Activated CD4-positive, alpha-beta T cell treated with anti-CD3 and anti-CD28 coated beads, Interleukin-2, amount 10 ng/mL, durations not matched to agents 24 days and 14 days (primary cell): ENCODE results near the gene VPS13D. TPM values are rescaled to one million over a fixed set of nuclear protein-coding genes. Genes with fewer than 3 reads are reported as not detected.
"Not testable (repeated sequence)": the region's sequence is repeated elsewhere in the genome, so short reads cannot be mapped to it uniquely, and the experiment has no call there.

Experiments
- DNase-seq: peaks from one replicate; pipeline ENCODE4 v3.0.0; 2022
- H3K27ac Mint-ChIP-seq: one replicate; pipeline ENCODE4 v1.8.0; 2022; ENCODE audit warnings: mild to moderate bottlenecking, mixed read lengths
- H3K27me3 Mint-ChIP-seq: one replicate; pipeline ENCODE4 v1.8.0; 2022; ENCODE audit warnings: mixed read lengths
- H3K36me3 Mint-ChIP-seq: one replicate; pipeline ENCODE4 v1.8.0; 2022; ENCODE audit warnings: low read depth, mild to moderate bottlenecking, mixed read lengths
- H3K4me1 Mint-ChIP-seq: one replicate; pipeline ENCODE4 v1.8.0; 2021; ENCODE audit warnings: mixed read lengths
- H3K4me3 Mint-ChIP-seq: one replicate; pipeline ENCODE4 v1.8.0; 2022; ENCODE audit warnings: mild to moderate bottlenecking, moderate library complexity, mixed read lengths
- H3K9me3 Mint-ChIP-seq: one replicate; pipeline ENCODE4 v1.8.0; 2021; ENCODE audit warnings: mixed read lengths
- intact Hi-C: fragments of 100-400 bp; cut with micrococcal nuclease; formaldehyde crosslinking; loops from one replicate; pipeline ENCODE4 v1.15.1; 2023
- total RNA-seq: library from RNA; stranded (reverse); gene quantifications from 2 replicates; pipeline ENCODE4 v1.2.3, GENCODE V29; 2022

Gene VPS13D
- total RNA-seq, 1 donor from 2014 or later: 30.8 TPM

DNA sequence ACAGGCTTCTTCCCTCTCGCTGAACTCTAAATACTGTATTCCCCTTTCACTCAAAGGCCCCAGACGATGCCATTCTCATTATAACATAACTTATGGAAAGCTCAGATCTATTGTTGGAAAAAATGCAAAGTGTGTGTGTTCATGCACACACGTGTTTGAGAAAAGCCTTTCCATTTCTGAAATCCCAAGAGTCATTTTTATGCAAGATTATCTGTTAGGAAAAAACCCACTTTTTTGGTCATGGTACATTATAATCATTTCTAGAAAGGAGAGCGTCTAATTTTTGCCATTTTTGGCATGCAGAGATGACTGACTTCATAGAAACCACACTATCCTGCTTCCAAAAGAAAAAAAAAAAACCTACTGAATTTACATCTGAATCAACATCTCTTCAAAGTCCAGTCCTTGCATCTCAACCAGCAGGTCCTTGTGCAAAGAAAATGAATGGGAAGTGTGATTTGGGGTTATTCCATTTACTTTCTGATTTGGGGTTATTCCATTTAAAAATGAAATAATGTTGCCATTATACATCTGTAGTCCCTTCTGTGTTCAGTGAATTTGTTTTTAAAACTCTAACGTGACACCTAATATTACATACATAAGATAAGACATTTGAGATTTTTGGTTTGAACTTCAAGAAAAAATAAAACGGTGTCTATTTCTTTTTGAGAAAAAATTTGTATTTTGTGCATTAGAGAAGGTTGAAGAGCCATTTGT, 237.9 kb downstream of the VPS13D start:
- peak overlapping the region; percentile 7 for H3K4me3 Mint-ChIP-seq
- peak overlapping the region; percentile 82 for H3K27ac Mint-ChIP-seq
- H3K9me3 Mint-ChIP-seq: no peaks in the 10 kb centered on the region
- no peaks in the 10 kb centered on the region for H3K27me3 Mint-ChIP-seq
- no peak for DNase-seq
- intact Hi-C loops: loop anchor here (1.0 kb wide), 3 partner anchors 14 to 31 kb away; no protein-coding TSS in a partner anchor
- peaks cover 34% of the 10 kb centered on the region for H3K36me3 Mint-ChIP-seq
- peaks cover 34% of the 10 kb centered on the region for H3K4me1 Mint-ChIP-seq

DNA sequence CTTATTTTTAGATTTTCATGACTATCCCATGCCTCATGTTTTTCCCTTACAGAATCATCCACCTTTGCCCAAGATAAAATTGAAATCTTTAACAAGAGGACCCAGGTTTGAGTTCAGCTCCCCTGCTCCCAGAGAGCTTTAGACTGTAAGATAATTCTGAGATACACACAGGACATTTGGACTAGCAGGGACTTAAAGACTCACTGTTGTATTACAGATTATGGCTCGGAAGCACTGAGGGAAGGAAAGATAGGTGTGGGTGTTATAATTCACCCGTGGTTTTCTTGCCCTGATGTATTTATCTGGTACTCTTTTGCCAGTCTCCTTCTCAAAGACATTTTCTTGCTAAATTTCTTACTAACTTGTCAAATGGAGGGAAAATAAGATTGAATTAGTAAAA, 238.5 kb downstream of the VPS13D start:
- H3K27ac Mint-ChIP-seq: peak overlapping the region; percentile 82
- intact Hi-C loops: no loop called here
- H3K36me3 Mint-ChIP-seq: peaks cover 33% of the 10 kb centered on the region

DNA sequence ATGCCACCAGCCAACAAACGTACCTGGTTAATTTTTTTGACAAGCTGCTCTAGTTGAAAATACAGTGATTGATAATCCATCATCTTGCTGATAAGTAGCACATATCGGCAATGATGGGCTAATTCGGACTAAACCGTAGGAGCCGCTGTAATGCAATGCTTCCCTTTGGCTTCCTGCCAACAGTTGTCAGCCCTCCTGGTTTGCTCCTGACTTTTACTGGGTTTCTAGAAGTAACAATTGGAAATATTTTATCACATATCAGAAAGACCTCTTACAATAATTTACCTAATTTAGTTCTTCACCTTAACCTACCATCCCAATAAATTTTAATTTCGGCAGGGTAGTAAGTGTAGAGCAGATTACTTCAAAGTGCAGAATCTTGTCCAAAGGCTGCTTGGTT, 239.7 kb downstream of the VPS13D start:
- intact Hi-C loops: no loop called here
- Mint-ChIP-seq H3K9me3 (no peaks in the 10 kb centered on the region), H3K27me3 (no peaks in the 10 kb centered on the region), H3K27ac (no peak overlapping the region), H3K36me3 (peaks cover 32% of the 10 kb centered on the region), H3K4me1 (peaks cover 47% of the 10 kb centered on the region), H3K4me3 (no peak overlapping the region)
- DNase-seq: no peak

More for the DNA sequence above, 238.5 kb downstream of the VPS13D start:
- H3K9me3 Mint-ChIP-seq: no peaks in the 10 kb centered on the region
- no peak for DNase-seq
- peaks cover 40% of the 10 kb centered on the region for H3K4me1 Mint-ChIP-seq
- no peak overlapping the region for H3K4me3 Mint-ChIP-seq
- H3K27me3 Mint-ChIP-seq: no peaks in the 10 kb centered on the region

DNA sequence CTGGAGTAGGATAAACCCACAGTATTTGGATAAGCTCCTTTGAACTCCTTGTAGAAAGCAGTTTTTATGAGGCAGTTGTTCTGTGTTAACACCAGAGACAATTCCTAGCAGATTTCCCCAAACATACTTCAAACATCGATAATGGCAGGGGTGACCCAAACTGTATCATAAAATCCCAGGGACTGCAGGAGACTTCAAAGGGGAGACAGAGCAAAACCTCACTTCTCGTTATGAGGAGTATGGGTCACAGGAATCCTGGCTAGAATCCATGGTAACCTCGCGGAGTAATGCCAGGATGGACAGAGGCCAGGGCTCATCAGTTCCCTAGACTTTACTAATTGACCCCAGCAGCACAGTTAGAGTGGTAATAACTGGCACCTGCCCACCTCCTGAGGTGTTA, 240.2 kb downstream of the VPS13D start:
- no peak for DNase-seq
- no peaks in the 10 kb centered on the region for H3K27me3 Mint-ChIP-seq
- H3K4me3 Mint-ChIP-seq: no peak overlapping the region
- H3K36me3 Mint-ChIP-seq: peaks cover 31% of the 10 kb centered on the region
- peaks cover 52% of the 10 kb centered on the region for H3K4me1 Mint-ChIP-seq
- intact Hi-C loops: no loop called here
- no peak overlapping the region for H3K27ac Mint-ChIP-seq
- no peaks in the 10 kb centered on the region for H3K9me3 Mint-ChIP-seq

DNA sequence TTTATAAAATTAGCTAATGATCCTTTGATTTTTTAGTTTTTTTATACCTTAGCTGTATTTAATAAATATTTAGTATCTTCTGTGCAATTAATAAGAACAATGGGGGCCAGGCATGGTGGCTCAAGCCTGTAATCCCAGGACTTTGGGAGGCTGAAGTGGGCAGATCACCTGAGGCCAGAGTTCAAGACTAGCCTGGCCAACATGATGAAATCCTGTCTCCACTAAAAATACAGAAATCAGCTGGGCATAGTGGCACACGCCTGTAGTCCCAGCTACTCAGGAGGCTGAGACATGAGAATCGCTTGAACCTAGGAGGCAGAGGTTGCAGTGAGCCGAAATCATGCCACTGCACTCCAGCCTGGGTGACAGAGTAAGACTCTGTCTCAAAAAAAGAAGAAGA, 241.1 kb downstream of the VPS13D start:
- not testable (repeated sequence) for H3K4me3 Mint-ChIP-seq, H3K27ac Mint-ChIP-seq

DNA sequence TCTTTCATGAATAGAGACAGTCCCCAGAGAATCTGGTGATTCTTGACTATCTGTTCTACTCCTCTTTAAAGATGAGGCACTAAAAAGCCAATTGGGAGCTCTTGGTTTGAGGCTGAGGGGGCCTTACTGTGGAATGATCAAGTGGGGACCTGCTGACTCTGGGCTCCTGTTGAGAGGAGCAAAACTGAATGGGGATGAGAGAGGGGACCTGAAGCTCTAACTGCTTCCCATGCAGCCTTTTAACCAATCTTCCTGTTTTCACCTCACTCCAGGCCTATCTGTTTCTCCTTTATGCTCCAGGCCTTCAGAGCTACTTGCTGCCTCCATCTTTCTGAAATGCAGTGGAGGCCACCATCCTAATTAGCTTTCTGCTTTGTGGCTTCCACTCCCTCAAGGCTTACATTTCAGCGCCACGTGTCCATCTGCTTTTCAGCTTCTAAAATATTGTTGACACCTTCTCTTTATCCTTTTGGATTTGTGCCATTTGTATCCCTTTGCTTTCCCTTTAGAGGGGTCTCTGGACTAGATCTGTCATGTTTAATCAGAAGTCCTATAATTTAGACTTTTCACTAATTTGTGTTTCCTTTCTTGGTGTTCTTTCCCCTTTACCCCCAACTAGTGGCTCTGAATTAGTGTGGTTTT, 242.4 kb downstream of the VPS13D start:
- Mint-ChIP-seq H3K9me3 (no peaks in the 10 kb centered on the region), H3K4me3 (peak overlapping the region; percentile 77)

More for the DNA sequence above, 241.1 kb downstream of the VPS13D start:
- peaks cover 61% of the 10 kb centered on the region for H3K4me1 Mint-ChIP-seq
- H3K27me3 Mint-ChIP-seq, DNase-seq, H3K9me3 Mint-ChIP-seq, intact Hi-C loops: not testable (repeated sequence)
- peaks cover 26% of the 10 kb centered on the region for H3K36me3 Mint-ChIP-seq

DNA sequence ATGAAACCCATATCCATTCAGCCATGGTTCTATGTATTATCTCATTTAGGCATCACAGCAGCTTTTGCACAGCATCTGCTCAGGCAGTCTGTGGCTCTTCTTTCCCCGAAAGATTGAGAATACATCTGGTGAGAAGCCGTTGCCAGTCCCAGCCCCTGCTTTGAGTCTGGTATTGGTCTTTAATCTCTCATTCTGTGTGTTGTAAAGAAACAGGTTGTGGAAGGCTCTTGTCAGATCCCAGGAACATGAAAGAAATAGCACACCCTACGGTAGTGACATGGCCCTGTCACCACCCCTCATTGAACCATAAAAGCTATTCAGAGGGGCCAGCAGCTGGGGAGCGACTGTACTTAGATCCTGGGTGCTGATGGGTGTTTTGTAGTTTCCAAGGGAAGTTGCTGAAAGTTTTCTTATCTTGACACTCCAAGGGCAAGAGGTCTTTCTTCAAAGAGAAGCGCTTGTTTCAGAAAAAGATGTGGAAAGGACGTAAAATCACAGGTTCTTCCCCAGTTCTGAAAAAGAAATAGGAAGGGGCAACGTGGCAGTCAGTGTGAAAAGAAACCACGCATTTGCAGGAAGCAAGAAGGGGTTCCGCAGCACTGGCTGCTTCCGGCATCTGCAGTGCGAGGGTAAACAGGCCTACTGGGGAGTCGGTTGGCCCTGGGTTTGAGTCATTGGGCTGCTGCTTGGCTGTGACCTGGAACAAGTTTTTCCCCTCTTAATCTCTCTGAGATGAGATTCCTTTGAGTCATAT, 243.1 kb downstream of the VPS13D start:
- DNase-seq: peak; percentile 87
- peak overlapping the region; percentile 77 for H3K4me3 Mint-ChIP-seq
- peak overlapping the region; percentile 94 for H3K27ac Mint-ChIP-seq
- peaks cover 34% of the 10 kb centered on the region for H3K36me3 Mint-ChIP-seq
- no peaks in the 10 kb centered on the region for H3K9me3 Mint-ChIP-seq
- no peaks in the 10 kb centered on the region for H3K27me3 Mint-ChIP-seq
- intact Hi-C loops: loop anchor here (1.0 kb wide), 3 partner anchors 24 to 39 kb away; no protein-coding TSS in a partner anchor
- peaks cover 71% of the 10 kb centered on the region for H3K4me1 Mint-ChIP-seq

More for the DNA sequence above, 242.4 kb downstream of the VPS13D start:
- Mint-ChIP-seq H3K27me3 (no peaks in the 10 kb centered on the region), H3K27ac (peak overlapping the region; percentile 94), H3K4me1 (peaks cover 71% of the 10 kb centered on the region), H3K36me3 (peaks cover 34% of the 10 kb centered on the region)
- DNase-seq: no peak
- intact Hi-C loops: no loop called here

DNA sequence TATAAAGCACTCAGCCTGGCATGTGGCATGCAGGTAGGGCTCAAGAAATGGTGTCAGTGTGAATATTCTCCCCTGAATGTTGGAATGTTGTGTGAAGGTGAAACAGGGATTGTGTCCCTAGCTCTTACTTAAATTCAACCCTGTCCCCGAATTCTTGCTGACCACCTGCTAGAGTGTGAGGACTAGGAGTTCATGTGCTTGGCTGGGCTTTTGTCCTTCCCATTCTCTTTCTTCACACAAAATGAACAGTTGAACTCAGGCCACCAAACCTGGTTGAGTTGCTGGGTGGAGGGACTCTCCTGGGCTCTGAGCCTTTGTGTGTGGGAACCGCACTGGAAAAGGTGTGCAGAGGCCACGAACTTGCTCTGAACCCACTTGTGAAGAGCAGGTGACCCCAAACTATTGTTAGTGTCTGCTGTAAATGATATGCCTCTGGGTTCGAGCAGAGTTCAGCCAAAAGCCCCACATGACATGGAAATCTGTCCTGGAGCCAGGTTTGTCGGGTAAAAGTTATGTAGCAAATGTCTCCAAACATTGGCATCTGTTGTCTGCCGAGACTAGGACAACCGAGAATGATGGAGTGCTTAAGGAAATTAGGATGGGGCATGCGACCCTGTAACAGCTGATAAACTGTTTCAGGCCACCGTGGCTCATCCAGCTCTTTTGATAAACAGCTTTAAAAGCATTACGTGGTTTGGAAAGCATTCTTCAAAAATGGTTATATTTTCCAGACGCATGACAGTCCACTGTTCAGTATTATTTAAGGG, 243.9 kb downstream of the VPS13D start:
- H3K36me3 Mint-ChIP-seq: peaks cover 31% of the 10 kb centered on the region
- intact Hi-C loops: loop anchor here (1.0 kb wide), 3 partner anchors 24 to 39 kb away; no protein-coding TSS in a partner anchor
- H3K4me3 Mint-ChIP-seq: peak overlapping the region; percentile 77
- no peak for DNase-seq
- no peaks in the 10 kb centered on the region for H3K9me3 Mint-ChIP-seq
- no peaks in the 10 kb centered on the region for H3K27me3 Mint-ChIP-seq
- H3K27ac Mint-ChIP-seq: peak overlapping the region; percentile 94
- H3K4me1 Mint-ChIP-seq: peaks cover 73% of the 10 kb centered on the region

DNA sequence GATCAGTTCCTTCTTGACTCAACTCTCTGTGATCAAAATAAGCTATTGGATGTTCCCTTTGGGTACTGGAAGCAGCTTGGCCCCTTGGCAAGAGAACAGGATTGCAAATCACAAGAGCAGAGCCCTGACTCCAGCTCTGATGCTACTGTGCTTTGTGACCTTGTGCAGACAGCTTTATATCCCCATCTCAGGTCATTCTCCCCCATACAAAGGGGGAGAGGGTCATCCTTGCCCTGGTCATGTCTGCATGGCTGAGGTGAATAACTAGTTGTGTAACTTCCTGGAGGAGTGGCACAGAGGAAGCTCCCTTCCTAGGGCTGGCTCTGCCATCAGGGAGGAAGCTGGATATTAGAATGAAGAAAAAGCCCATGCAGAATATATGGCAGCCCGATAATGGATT, 245.3 kb downstream of the VPS13D start:
- Mint-ChIP-seq H3K27me3 (no peaks in the 10 kb centered on the region), H3K27ac (peak overlapping the region; percentile 78), H3K4me3 (peak overlapping the region; percentile 44), H3K36me3 (peaks cover 31% of the 10 kb centered on the region), H3K4me1 (peaks cover 83% of the 10 kb centered on the region), H3K9me3 (no peaks in the 10 kb centered on the region)
- intact Hi-C loops: no loop called here
- DNase-seq: no peak

DNA sequence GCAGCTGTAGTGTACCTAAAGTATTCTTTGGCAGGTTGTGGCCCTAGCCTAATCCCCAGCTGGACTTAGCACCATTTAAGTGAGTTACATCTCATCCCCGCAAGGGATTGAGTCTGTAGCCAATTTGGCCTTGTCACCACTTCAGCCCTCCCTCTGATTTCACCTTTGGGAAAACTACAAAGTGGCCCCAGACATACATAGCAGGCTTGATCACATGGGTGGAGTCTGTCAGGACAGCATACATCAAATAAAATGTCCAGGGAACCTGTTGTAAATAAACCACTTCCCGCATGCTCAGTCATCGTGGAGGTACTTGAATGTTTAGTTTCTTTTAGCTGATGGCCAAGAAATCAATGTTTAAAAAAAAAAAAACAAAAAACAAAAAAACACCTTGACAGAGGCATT, 245.7 kb downstream of the VPS13D start:
- peaks cover 32% of the 10 kb centered on the region for H3K36me3 Mint-ChIP-seq
- H3K27me3 Mint-ChIP-seq: no peaks in the 10 kb centered on the region
- peak; percentile 68 for DNase-seq
- H3K27ac Mint-ChIP-seq: peak overlapping the region; percentile 78
- intact Hi-C loops: no loop called here
- H3K4me3 Mint-ChIP-seq: peak overlapping the region; percentile 44
- no peaks in the 10 kb centered on the region for H3K9me3 Mint-ChIP-seq
- H3K4me1 Mint-ChIP-seq: peaks cover 84% of the 10 kb centered on the region

DNA sequence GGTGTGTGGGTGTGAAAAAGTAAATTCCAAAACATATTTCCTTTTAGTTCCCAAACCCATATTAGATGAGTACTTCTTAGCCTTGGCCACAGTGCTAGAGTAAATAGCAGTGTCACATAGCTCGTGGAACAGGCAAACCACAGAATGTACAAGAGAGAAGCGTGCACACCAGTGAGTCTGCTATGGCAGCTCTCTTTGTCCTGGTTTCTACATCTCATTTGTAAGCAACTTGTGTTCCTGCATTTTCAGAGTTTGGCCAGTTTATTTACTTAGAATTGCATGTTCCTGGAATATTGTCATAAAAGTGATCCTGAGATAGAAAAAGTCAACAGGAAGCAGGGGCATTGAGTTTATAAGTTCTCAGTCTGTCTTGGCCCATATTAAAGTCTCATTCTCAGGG, 246.1 kb downstream of the VPS13D start:
- Mint-ChIP-seq H3K4me3 (peak overlapping the region; percentile 44), H3K9me3 (no peaks in the 10 kb centered on the region), H3K4me1 (peaks cover 88% of the 10 kb centered on the region), H3K27me3 (no peaks in the 10 kb centered on the region), H3K27ac (peak overlapping the region; percentile 78), H3K36me3 (peaks cover 33% of the 10 kb centered on the region)
- intact Hi-C loops: no loop called here
- peak; percentile 70 for DNase-seq

DNA sequence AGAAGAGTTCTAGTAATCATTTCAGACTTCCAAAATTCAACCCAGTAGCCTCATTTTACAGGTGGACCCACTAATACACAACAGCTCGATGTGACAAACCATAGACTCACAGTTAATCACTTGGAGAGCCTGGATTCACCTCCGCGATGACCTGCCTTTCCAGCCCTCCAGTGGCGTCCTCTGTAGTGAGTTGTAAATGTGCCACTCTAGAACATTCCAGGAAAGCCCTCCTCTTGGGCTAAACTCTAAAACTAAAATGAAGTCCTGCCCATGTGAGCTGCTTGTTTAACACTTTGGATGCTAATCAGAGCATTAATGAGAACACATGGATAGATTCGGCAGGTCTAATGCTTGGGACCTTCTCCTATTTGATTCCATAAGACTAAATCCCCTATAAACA, 247.5 kb downstream of the VPS13D start:
- no peaks in the 10 kb centered on the region for H3K27me3 Mint-ChIP-seq
- H3K4me1 Mint-ChIP-seq: peaks cover 88% of the 10 kb centered on the region
- H3K36me3 Mint-ChIP-seq: peaks cover 33% of the 10 kb centered on the region
- H3K4me3 Mint-ChIP-seq: peak overlapping the region; percentile 25
- peak overlapping the region; percentile 65 for H3K27ac Mint-ChIP-seq
- no peak for DNase-seq
- H3K9me3 Mint-ChIP-seq: no peaks in the 10 kb centered on the region
- intact Hi-C loops: no loop called here

DNA sequence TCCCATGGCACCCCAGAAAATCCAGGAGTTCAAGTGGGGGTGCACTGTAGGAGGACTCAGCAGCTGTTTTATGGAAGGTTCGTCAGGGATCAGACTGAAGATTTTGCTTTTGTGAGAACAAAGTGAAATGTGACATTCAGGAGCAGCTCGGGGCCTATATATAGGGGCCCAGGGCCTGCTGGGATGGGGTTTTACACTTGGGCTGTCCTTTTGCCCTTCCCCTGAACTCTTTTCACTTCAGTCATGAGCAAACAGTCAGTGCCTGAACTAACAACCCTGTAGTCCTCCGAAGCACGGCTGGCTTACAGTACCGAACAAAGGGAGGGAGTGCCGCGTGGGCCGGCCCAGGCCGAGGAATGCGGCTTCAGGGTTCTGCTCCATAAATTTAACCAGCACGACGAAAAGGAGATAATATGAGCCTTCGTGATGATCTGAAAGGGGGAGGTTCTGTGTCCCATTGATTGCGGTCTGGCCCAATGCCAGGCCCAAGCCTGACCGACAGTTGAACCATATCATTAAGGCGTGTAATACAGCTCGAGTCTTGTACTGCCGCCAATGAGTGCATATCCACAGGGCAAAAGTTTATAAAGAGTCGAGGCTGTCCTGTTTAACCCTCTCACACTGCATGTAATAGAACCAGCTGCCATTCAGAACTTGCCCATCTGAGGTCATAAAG, 248.2 kb downstream of the VPS13D start:
- H3K4me1 Mint-ChIP-seq: peaks cover 80% of the 10 kb centered on the region
- peak overlapping the region; percentile 46 for H3K4me3 Mint-ChIP-seq
- peaks cover 26% of the 10 kb centered on the region for H3K36me3 Mint-ChIP-seq
- peak; percentile 66 for DNase-seq
- H3K27ac Mint-ChIP-seq: peak overlapping the region; percentile 88
- H3K27me3 Mint-ChIP-seq: no peaks in the 10 kb centered on the region
- no peaks in the 10 kb centered on the region for H3K9me3 Mint-ChIP-seq
- intact Hi-C loops: loop anchor here (1.0 kb wide), 2 partner anchors 29 to 32 kb away; no protein-coding TSS in a partner anchor
